Peyer's patch (tissue), 4 donors: Measurements from ENCODE around the gene SH3RF3. TPM values are rescaled to one million over a fixed set of nuclear protein-coding genes. Genes with fewer than 3 reads are reported as not detected.

ENCODE experiments used
- DNase-seq, 3 donors: peaks; one replicate each; pipeline ENCODE4 v3.0.0-alpha.2; 2017 to 2019
- H3K27ac ChIP-seq, 4 donors: fragments of 200-600 bp; sonication (generic); one replicate each; pipeline ENCODE4 v1.5.1; 2016 to 2019
- H3K27me3 ChIP-seq, 2 donors: fragments of 200-600 bp; sonication (generic); one replicate each; pipeline ENCODE4 v1.5.1; 2019
- H3K36me3 ChIP-seq, 3 donors: fragments of 200-600 bp; sonication (generic); one replicate each; pipeline ENCODE4 v1.5.1; 2016 to 2019
- H3K4me1 ChIP-seq, 4 donors: fragments of 200-600 bp; sonication (generic); one replicate each; pipeline ENCODE4 v1.5.1; 2016 to 2019
- H3K4me3 ChIP-seq, 4 donors: fragments of 200-600 bp; sonication (generic); 1 replicate in 3 of 4; 2 replicates in 1 of 4; pipeline ENCODE4 v1.5.1; 2016 to 2019; ENCODE audit warnings: mild to moderate bottlenecking in 1 of 4
- H3K9me3 ChIP-seq, 4 donors: fragments of 200-600 bp; sonication (generic); one replicate each; pipeline ENCODE4 v1.5.1; 2016 to 2019; ENCODE audit warnings: mild to moderate bottlenecking in 1 of 4
- POLR2A ChIP-seq, 2 donors: fragments of 450-650 bp; IDR thresholded peaks; one replicate each; pipeline ENCODE4 v1.5.1; 2017; ENCODE audit warnings: antibody characterized with exemption in 2 of 2, mild to moderate bottlenecking in 2 of 2, moderate library complexity in 2 of 2
- total RNA-seq, 4 donors: library from RNA; depleted of rRNA; stranded (reverse); fragments of >200 nt; gene quantifications; one replicate each; pipeline ENCODE4 v1.1.0, GENCODE V29; 2016
- TF ChIP-seq, protein P1 (sequence below), 6 experiments: fragments of 450-650 bp in 4 of 6; fragments of 200-600 bp in 2 of 6; sonication (generic) in 1 of 6; IDR thresholded peaks; one replicate each; pipeline ENCODE4 v1.5.1; 2017 to 2019; ENCODE audit warnings: antibody characterized with exemption in 6 of 6, mild to moderate bottlenecking in 3 of 6, moderate library complexity in 1 of 6

SH3RF3 gene
- total RNA-seq, 4 donors from 2014 or later: 1.1 to 5.0 (median 3.3) TPM

DNA sequence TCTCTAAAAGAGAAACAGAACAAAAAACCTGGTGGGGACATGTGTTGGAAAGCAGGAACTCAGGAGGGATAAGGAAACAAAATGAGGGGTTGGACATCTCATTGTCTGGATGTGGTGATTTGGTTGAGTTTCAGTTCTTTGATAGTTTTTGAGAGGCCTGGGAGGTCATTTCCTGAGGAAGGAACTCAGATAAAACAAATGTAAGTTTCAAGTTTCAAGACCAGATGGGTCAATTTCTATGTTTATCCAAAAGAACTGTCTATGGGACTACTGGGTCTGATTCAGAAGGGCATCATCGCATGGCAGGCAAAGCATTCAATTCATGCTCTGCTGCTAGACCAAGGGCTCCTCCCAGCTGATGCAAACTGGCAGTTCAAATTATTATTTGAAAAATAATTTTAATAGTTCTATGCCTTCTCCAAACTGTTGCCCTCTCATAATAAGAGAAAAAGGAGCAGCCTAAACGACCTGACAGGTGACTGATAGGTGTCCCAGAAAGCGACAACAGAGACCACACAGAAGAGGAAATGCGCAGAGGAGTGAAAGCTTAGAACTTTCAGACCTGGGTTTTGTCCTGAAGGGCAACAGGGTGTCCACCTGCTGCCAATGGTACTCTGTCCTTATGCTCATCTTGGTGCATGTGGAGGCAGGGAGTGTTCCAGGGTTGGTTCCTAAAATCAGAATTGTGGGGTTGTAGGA is 39.3 kb upstream of the SH3RF3 start:
- Histone ChIP-seq H3K4me1 (no peaks in the 10 kb centered on the region), H3K4me3 (no peak overlapping the region), H3K27ac (no peak overlapping the region), H3K9me3 (no peaks in the 10 kb centered on the region), H3K36me3 (no peaks in the 10 kb centered on the region), H3K27me3 (no peaks in the 10 kb centered on the region)
- DNase-seq: no peak
- no peak for TF ChIP-seq POLR2A (IDR thresholded peaks at IDR 0.05)
- TF ChIP-seq, protein P1, sequence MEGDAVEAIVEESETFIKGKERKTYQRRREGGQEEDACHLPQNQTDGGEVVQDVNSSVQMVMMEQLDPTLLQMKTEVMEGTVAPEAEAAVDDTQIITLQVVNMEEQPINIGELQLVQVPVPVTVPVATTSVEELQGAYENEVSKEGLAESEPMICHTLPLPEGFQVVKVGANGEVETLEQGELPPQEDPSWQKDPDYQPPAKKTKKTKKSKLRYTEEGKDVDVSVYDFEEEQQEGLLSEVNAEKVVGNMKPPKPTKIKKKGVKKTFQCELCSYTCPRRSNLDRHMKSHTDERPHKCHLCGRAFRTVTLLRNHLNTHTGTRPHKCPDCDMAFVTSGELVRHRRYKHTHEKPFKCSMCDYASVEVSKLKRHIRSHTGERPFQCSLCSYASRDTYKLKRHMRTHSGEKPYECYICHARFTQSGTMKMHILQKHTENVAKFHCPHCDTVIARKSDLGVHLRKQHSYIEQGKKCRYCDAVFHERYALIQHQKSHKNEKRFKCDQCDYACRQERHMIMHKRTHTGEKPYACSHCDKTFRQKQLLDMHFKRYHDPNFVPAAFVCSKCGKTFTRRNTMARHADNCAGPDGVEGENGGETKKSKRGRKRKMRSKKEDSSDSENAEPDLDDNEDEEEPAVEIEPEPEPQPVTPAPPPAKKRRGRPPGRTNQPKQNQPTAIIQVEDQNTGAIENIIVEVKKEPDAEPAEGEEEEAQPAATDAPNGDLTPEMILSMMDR (IDR thresholded peaks at IDR 0.05): no peak

DNA sequence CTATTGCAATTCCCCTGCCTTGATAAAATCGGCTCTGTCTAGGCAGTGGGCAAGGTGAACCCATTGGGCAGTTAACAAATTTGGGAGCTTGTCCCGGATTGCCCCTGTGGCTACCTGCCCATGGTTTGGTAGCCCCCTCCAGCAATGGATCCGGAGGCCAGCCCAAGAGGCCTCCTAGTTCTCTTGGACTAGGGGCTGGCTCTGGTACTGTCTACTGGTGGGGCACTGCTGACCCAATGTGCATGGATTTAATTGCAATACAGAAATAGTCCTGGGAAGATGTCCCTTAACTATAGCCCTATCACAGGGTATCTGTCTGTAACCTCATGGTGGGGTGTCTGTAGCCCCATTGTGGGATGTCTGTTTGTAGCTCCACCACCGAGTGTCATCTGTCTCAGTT is 37.5 kb upstream of the SH3RF3 start:
- H3K4me1 ChIP-seq: no peaks in the 10 kb centered on the region
- no peaks in the 10 kb centered on the region for H3K27me3 ChIP-seq
- H3K4me3 ChIP-seq: no peak overlapping the region
- TF ChIP-seq, protein P1 (IDR thresholded peaks at IDR 0.05): no peak
- TF ChIP-seq POLR2A (IDR thresholded peaks at IDR 0.05): no peak
- H3K9me3 ChIP-seq: no peaks in the 10 kb centered on the region
- H3K36me3 ChIP-seq: no peaks in the 10 kb centered on the region
- H3K27ac ChIP-seq: no peak overlapping the region
- peak in 1 of 3 donors; percentile 13 for DNase-seq

DNA sequence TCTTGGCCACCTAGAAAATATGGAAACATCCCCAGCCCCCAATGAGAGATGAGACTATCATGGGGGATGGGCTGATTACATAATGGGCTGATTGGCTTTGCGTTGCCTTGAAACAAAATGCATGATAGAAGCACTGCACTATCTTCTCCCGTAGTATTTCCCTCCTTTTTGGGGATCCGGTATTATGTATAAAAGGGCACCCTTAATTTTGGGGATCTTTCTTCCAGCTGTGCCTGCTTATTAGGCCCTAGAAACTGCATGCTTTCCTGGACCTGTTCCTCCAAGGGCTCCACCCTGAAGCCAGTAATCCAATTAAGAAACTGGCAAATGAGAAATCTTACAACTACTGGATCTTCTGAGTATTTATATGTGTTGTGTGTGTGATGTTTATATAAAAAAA is 34.9 kb upstream of the SH3RF3 start:
- Histone ChIP-seq H3K27ac (no peak overlapping the region), H3K9me3 (no peaks in the 10 kb centered on the region), H3K36me3 (no peaks in the 10 kb centered on the region), H3K4me3 (no peak overlapping the region), H3K4me1 (no peaks in the 10 kb centered on the region), H3K27me3 (no peaks in the 10 kb centered on the region)
- TF ChIP-seq, protein P1 (IDR thresholded peaks at IDR 0.05): no peak
- no peak for TF ChIP-seq POLR2A (IDR thresholded peaks at IDR 0.05)
- no peak for DNase-seq

DNA sequence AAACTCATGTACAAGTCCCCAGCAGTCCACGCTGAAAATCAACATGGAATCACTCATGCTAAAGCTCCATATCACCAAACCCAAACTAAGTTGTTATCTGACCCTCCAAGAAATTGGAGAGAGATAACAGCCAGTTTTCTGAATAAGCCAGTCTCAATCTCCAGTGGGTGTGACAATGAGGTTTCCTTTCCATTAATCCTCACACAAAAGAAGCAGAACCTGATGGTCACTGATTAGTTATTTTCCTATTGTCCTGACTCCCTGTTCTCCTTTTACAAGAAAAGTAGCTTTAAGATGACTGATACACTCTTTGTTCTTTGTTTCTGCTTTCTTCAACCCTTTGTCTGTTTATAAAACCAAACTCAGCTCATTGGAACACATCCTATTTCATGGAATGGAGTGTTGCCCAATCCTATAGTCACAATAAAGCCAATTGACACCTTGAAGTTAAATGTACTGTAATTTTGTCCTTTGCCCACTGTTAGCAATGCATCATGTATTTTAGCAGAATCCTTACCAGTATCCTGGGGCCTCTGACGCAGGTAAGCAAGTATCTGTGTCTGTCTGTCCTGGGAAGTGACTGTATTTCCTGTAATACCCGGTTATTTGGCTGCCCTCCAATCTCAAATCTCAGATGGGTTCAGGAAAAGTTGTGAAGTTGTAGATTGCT is 30.6 kb upstream of the SH3RF3 start:
- TF ChIP-seq, protein P1 (IDR thresholded peaks at IDR 0.05): no peak
- no peak for TF ChIP-seq POLR2A (IDR thresholded peaks at IDR 0.05)

GRCh38 chr2:109098921-109099273 is 30.1 kb upstream of the SH3RF3 start:
- no peaks in the 10 kb centered on the region for H3K4me1 ChIP-seq
- no peak overlapping the region for H3K4me3 ChIP-seq
- TF ChIP-seq, protein P1 (IDR thresholded peaks at IDR 0.05): no peak
- TF ChIP-seq POLR2A (IDR thresholded peaks at IDR 0.05): no peak
- H3K27me3 ChIP-seq: no peaks in the 10 kb centered on the region
- H3K9me3 ChIP-seq: no peaks in the 10 kb centered on the region
- H3K36me3 ChIP-seq: no peaks in the 10 kb centered on the region
- H3K27ac ChIP-seq: no peak overlapping the region
- no peak for DNase-seq

More for the DNA sequence above, 30.6 kb upstream of the SH3RF3 start:
- H3K4me1 ChIP-seq: no peaks in the 10 kb centered on the region
- no peak overlapping the region for H3K27ac ChIP-seq
- H3K36me3 ChIP-seq: no peaks in the 10 kb centered on the region
- H3K27me3 ChIP-seq: no peaks in the 10 kb centered on the region
- no peaks in the 10 kb centered on the region for H3K9me3 ChIP-seq
- H3K4me3 ChIP-seq: no peak overlapping the region
- DNase-seq: no peak
